ENCODE results near the gene CCL15. TPM values are rescaled to one million over a fixed set of nuclear protein-coding genes. Genes with fewer than 3 reads are reported as not detected.

Gene CCL15
- total and polyA plus RNA-seq, 2 experiments from 2014 or later, result 32.0 to 39.0 TPM

Other genes starting within 250 kb of the CCL15 start
- not detected in 2 replicates for gene GAS2L2, start 248.3 kb downstream of the CCL15 start, total RNA-seq
- gene GAS2L2, start 248.3 kb downstream of the CCL15 start, polyA plus RNA-seq, result not detected in 2 replicates
- gene C17orf50, start 240.7 kb downstream of the CCL15 start, total RNA-seq, result not detected in 2 replicates
- gene C17orf50, start 240.7 kb downstream of the CCL15 start, polyA plus RNA-seq, result not detected in 2 replicates
- gene MMP28, start 205.9 kb downstream of the CCL15 start, total RNA-seq, result 11.2 and 18.0 TPM in 2 replicates
- 10.8 and 12.0 TPM in 2 replicates for gene MMP28, start 205.9 kb downstream of the CCL15 start, polyA plus RNA-seq
- gene TAF15, start 192.1 kb downstream of the CCL15 start, total RNA-seq, result 36.1 and 48.2 TPM in 2 replicates
- gene TAF15, start 192.1 kb downstream of the CCL15 start, polyA plus RNA-seq, result 14.8 and 15.7 TPM in 2 replicates
- gene HEATR9, start 132.7 kb downstream of the CCL15 start, total RNA-seq, result not detected in 2 replicates
- not detected in 2 replicates for gene HEATR9, start 132.7 kb downstream of the CCL15 start, polyA plus RNA-seq
- gene CCL5, start 121.2 kb downstream of the CCL15 start, total RNA-seq, result 0.72 and 1.4 TPM in 2 replicates
- gene CCL5, start 121.2 kb downstream of the CCL15 start, polyA plus RNA-seq, result 0.54 and 1.1 TPM in 2 replicates
- 0.80 and 0.87 TPM in 2 replicates for gene RDM1, start 70.8 kb downstream of the CCL15 start, total RNA-seq
- 2.1 TPM in 1 of 2 replicates, not detected in the other for gene RDM1, start 70.8 kb downstream of the CCL15 start, polyA plus RNA-seq
- gene LYZL6, start 57.8 kb downstream of the CCL15 start, total RNA-seq, result not detected in 2 replicates
- not detected in 2 replicates for gene LYZL6, start 57.8 kb downstream of the CCL15 start, polyA plus RNA-seq
- not detected in 2 replicates for gene CCL16, start 20.1 kb downstream of the CCL15 start, total RNA-seq
- gene CCL16, start 20.1 kb downstream of the CCL15 start, polyA plus RNA-seq, result not detected in 2 replicates
- gene CCL14, start 14.8 kb downstream of the CCL15 start, total RNA-seq, result 0.27 and 1.5 TPM in 2 replicates
- 0.56 and 1.7 TPM in 2 replicates for gene CCL14, start 14.8 kb downstream of the CCL15 start, polyA plus RNA-seq
- not detected in 2 replicates for gene CCL23, start 16.4 kb upstream of the CCL15 start, total RNA-seq
- not detected in 2 replicates for gene CCL23, start 16.4 kb upstream of the CCL15 start, polyA plus RNA-seq
- 1.5 and 3.6 TPM in 2 replicates for gene CCL18, start 62.7 kb upstream of the CCL15 start, total RNA-seq
- 10.2 and 17.6 TPM in 2 replicates for gene CCL18, start 62.7 kb upstream of the CCL15 start, polyA plus RNA-seq
- 9.2 and 12.7 TPM in 2 replicates for gene CCL3, start 88.6 kb upstream of the CCL15 start, total RNA-seq
- gene CCL3, start 88.6 kb upstream of the CCL15 start, polyA plus RNA-seq, result 17.0 and 22.2 TPM in 2 replicates
- gene CCL4, start 102.3 kb upstream of the CCL15 start, total RNA-seq, result 1.8 and 5.8 TPM in 2 replicates
- gene CCL4, start 102.3 kb upstream of the CCL15 start, polyA plus RNA-seq, result 9.4 and 21.1 TPM in 2 replicates
- gene TBC1D3B, start 175.1 kb upstream of the CCL15 start, total RNA-seq, result 2.0 TPM in 1 of 2 replicates, not detected in the other
- gene TBC1D3B, start 175.1 kb upstream of the CCL15 start, polyA plus RNA-seq, result 4.7 and 7.8 TPM in 2 replicates
- gene CCL3L1, start 195.2 kb upstream of the CCL15 start, total RNA-seq, result 4.6 and 5.7 TPM in 2 replicates
- gene CCL3L1, start 195.2 kb upstream of the CCL15 start, polyA plus RNA-seq, result 7.1 and 9.6 TPM in 2 replicates
- 12.2 and 12.8 TPM in 2 replicates for gene CCL4L2, start 209.5 kb upstream of the CCL15 start, total RNA-seq
- gene CCL4L2, start 209.5 kb upstream of the CCL15 start, polyA plus RNA-seq, result 20.8 and 78.8 TPM in 2 replicates